HL-60/S4 (cell line): ENCODE results near the gene VCL.
"Not testable (repeated sequence)": the region's sequence is repeated elsewhere in the genome, so short reads cannot be mapped to it uniquely, and the experiment has no call there.

ENCODE experiments used
- in situ Hi-C: fragments of 300-500 bp; cut with MboI; formaldehyde crosslinking; loops from 2 replicates; pipeline ENCODE4 v1.14.3; 2022; ENCODE audit warnings: low sequenced_read_pairs

VCL gene

GRCh38 chr10:74099836-74100235, 101.9 kb downstream of the VCL start:
- in situ Hi-C loops: no loop called here

GRCh38 chr10:74103560-74104258, 105.8 kb downstream of the VCL start:
- in situ Hi-C loops: no loop called here

- in situ Hi-C loops: no loop called here
Measured at GRCh38 chr10:74104480-74104879, 106.6 kb downstream of the VCL start.

GRCh38 chr10:74104996-74105395, 107.1 kb downstream of the VCL start:
- in situ Hi-C loops: no loop called here

- in situ Hi-C loops: no loop called here
Measured at GRCh38 chr10:74107391-74107790, 109.5 kb downstream of the VCL start.

- in situ Hi-C loops: no loop called here
Measured at GRCh38 chr10:74109452-74109851, 111.5 kb downstream of the VCL start.

GRCh38 chr10:74110120-74110519, 112.2 kb downstream of the VCL start:
- in situ Hi-C loops: no loop called here

- in situ Hi-C loops: no loop called here
Measured at GRCh38 chr10:74111799-74112198, 113.9 kb downstream of the VCL start.

GRCh38 chr10:74113546-74113945, 115.6 kb downstream of the VCL start:
- in situ Hi-C loops: no loop called here

- in situ Hi-C loops: no loop called here
Measured at GRCh38 chr10:74114041-74114448, 116.1 kb downstream of the VCL start.

- in situ Hi-C loops: no loop called here
Measured at GRCh38 chr10:74117738-74118137, 119.8 kb downstream of the VCL start.

- in situ Hi-C loops: no loop called here
Measured at GRCh38 chr10:74118804-74119203, 120.9 kb downstream of the VCL start.

- in situ Hi-C loops: no loop called here
Measured at GRCh38 chr10:74120911-74121310, 123.0 kb downstream of the VCL start.

GRCh38 chr10:74121368-74121767, 123.5 kb downstream of the VCL start:
- in situ Hi-C loops: no loop called here

GRCh38 chr10:74122060-74122459, 124.1 kb downstream of the VCL start:
- in situ Hi-C loops: no loop called here

GRCh38 chr10:74123081-74123480, 125.2 kb downstream of the VCL start:
- in situ Hi-C loops: no loop called here

GRCh38 chr10:74133923-74134820, 136.3 kb downstream of the VCL start:
- in situ Hi-C loops: no loop called here

- in situ Hi-C loops: no loop called here
Measured at GRCh38 chr10:74135452-74135851, 137.5 kb downstream of the VCL start.

GRCh38 chr10:74137992-74138391, 140.1 kb downstream of the VCL start:
- in situ Hi-C loops: no loop called here

GRCh38 chr10:74138596-74138995, 140.7 kb downstream of the VCL start:
- in situ Hi-C loops: not testable (repeated sequence)

GRCh38 chr10:74139981-74140380, 142.1 kb downstream of the VCL start:
- in situ Hi-C loops: no loop called here

GRCh38 chr10:74140553-74140952, 142.6 kb downstream of the VCL start:
- in situ Hi-C loops: no loop called here
